SK-N-MC (cell line): ENCODE data around the gene MAPK8.

Source experiments
- EZH2 ChIP-seq: fragments of 200-600 bp; sonication (generic); IDR thresholded peaks from one replicate; pipeline ENCODE4 v1.6.1; 2017; ENCODE audit warnings: antibody characterized with exemption
- POLR2AphosphoS5 ChIP-seq: IDR thresholded peaks from 2 replicates; pipeline ENCODE4 v1.6.1; 2012; ENCODE audit warnings: mild to moderate bottlenecking, low read depth, low read length, borderline replicate concordance

GRCh38 chr10:48389272-48389671, 82.8 kb downstream of the MAPK8 start:
- no peak for TF ChIP-seq POLR2AphosphoS5
- no peak for TF ChIP-seq EZH2
